Liver (tissue), 9 donors: ENCODE data around the gene HGFAC. TPM values are rescaled to one million over a fixed set of nuclear protein-coding genes. Genes with fewer than 3 reads are reported as not detected.

Source experiments
- DNase-seq: peaks from one replicate; pipeline ENCODE4 v3.0.0-alpha.2; 2017; ENCODE audit warnings: low spot score
- H3K27ac ChIP-seq, 2 donors: one replicate each; pipeline ENCODE4 v1.7.0; 2013; ENCODE audit warnings: inconsistent platforms in 2 of 2, low read length in 2 of 2, control low read depth in 1 of 2, low read depth in 1 of 2, mild to moderate bottlenecking in 1 of 2
- H3K27me3 ChIP-seq, 4 donors: one replicate each; pipeline versions ENCODE4 v1.6.1 to v1.7.0; 2013; ENCODE audit warnings: low read length in 3 of 4, inconsistent platforms in 1 of 4, mild to moderate bottlenecking in 1 of 4, moderate library complexity in 1 of 4; ENCODE audit not compliant: control insufficient read depth in 4 of 4, insufficient read depth in 4 of 4
- H3K36me3 ChIP-seq, 4 donors: one replicate each; pipeline versions ENCODE4 v1.6.1 to v1.7.0; 2013; ENCODE audit warnings: low read length in 3 of 4, mild to moderate bottlenecking in 3 of 4, low read depth in 1 of 4, moderate library complexity in 1 of 4; ENCODE audit not compliant: control insufficient read depth in 4 of 4, insufficient read depth in 3 of 4
- H3K4me1 ChIP-seq, 4 donors: one replicate each; pipeline versions ENCODE4 v1.6.1 to v1.7.0; 2013; ENCODE audit warnings: low read length in 3 of 4, mild to moderate bottlenecking in 3 of 4, moderate library complexity in 1 of 4; ENCODE audit not compliant: control insufficient read depth in 4 of 4, insufficient read depth in 4 of 4
- H3K4me3 ChIP-seq, 3 donors: one replicate each; pipeline versions ENCODE4 v1.6.1 to v1.7.0; 2013; ENCODE audit warnings: low read length in 3 of 3, control low read depth in 1 of 3, low read depth in 1 of 3, mild to moderate bottlenecking in 1 of 3
- H3K9ac ChIP-seq, 2 donors: one replicate each; pipeline ENCODE4 v1.7.0; 2013; ENCODE audit warnings: low read length in 2 of 2, mild to moderate bottlenecking in 2 of 2, moderate library complexity in 2 of 2, control low read depth in 1 of 2, low read depth in 1 of 2
- H3K9me3 ChIP-seq, 4 donors: one replicate each; pipeline versions ENCODE4 v1.6.1 to v1.7.0; 2013; ENCODE audit warnings: low read length in 3 of 4; ENCODE audit not compliant: control insufficient read depth in 4 of 4
- EGR1 ChIP-seq, 2 donors: IDR thresholded peaks; 2 replicates each; pipeline ENCODE4 v1.6.1; 2016 to 2018; ENCODE audit warnings: antibody characterized with exemption in 2 of 2, low read depth in 2 of 2
- FOXA1 ChIP-seq: IDR thresholded peaks from 2 replicates; pipeline ENCODE4 v1.6.1; 2016; ENCODE audit warnings: antibody characterized with exemption
- FOXA2 ChIP-seq: IDR thresholded peaks from 2 replicates; pipeline ENCODE4 v1.6.1; 2016; ENCODE audit warnings: antibody characterized with exemption
- GABPA ChIP-seq, 2 donors: IDR thresholded peaks in 1 of 2; conservative IDR thresholded peaks in 1 of 2; 2 replicates each; pipeline ENCODE4 v1.6.1; 2016; ENCODE audit warnings: antibody characterized with exemption in 2 of 2, mild to moderate bottlenecking in 1 of 2, moderate library complexity in 1 of 2
- HNF4A ChIP-seq, 2 donors: conservative IDR thresholded peaks; 2 replicates each; pipeline ENCODE4 v1.6.1; 2016; ENCODE audit warnings: antibody characterized with exemption in 2 of 2, mild to moderate bottlenecking in 2 of 2
- HNF4G ChIP-seq: IDR thresholded peaks from 2 replicates; pipeline ENCODE4 v1.6.1; 2016; ENCODE audit warnings: antibody characterized with exemption
- JUND ChIP-seq, 2 donors: IDR thresholded peaks; 2 replicates each; pipeline ENCODE4 v1.6.1; 2016; ENCODE audit warnings: antibody characterized with exemption in 2 of 2
- NR2F2 ChIP-seq: IDR thresholded peaks from 2 replicates; pipeline ENCODE4 v1.6.1; 2016; ENCODE audit warnings: antibody characterized with exemption
- RAD21 ChIP-seq, 2 donors: IDR thresholded peaks; 2 replicates each; pipeline ENCODE4 v1.6.1; 2016; ENCODE audit warnings: antibody characterized with exemption in 2 of 2, mild to moderate bottlenecking in 2 of 2
- RXRA ChIP-seq, 2 donors: IDR thresholded peaks; 2 replicates each; pipeline ENCODE4 v1.6.1; 2017 to 2018; ENCODE audit warnings: antibody characterized with exemption in 2 of 2, mild to moderate bottlenecking in 1 of 2
- SP1 ChIP-seq: IDR thresholded peaks from 2 replicates; pipeline ENCODE4 v1.6.1; 2018; ENCODE audit warnings: antibody characterized with exemption, mild to moderate bottlenecking
- TAF1 ChIP-seq: conservative IDR thresholded peaks from 2 replicates; pipeline ENCODE4 v1.6.1; 2016; ENCODE audit warnings: antibody characterized with exemption, mild to moderate bottlenecking
- YY1 ChIP-seq: IDR thresholded peaks from 2 replicates; pipeline ENCODE4 v1.6.1; 2016; ENCODE audit warnings: antibody characterized with exemption, mild to moderate bottlenecking
- WGBS: extraction: QIAGEN DNeasy Blood & Tissue Kit; methylation state at CpG from one replicate; pipeline ENCODE4 v1.1.7; 2013; 5-methylcytosine and 5-hydroxymethylcytosine counted together
- polyA plus RNA-seq, 2 donors: library from polyadenylated mRNA; stranded (reverse) in 1 of 2; unstranded in 1 of 2; fragments of 200-250 nt in 1 of 2; fragments of >200 nt in 1 of 2; fragmentation: Nextera tagmentation in 1 of 2; extraction: Ambion mirVana in 1 of 2; gene quantifications; one replicate each; pipeline versions ENCODE4 v1.2.1 to v1.2.3, GENCODE V29; 2013 to 2015
- total RNA-seq, 2 donors: library from RNA; depleted of rRNA; stranded (reverse); fragments of >200 nt; gene quantifications; one replicate each; pipeline ENCODE4 v1.2.3, GENCODE V29; 2014
- TF ChIP-seq, protein P1 (sequence below): IDR thresholded peaks from 2 replicates; pipeline ENCODE4 v1.6.1; 2016; ENCODE audit warnings: antibody characterized with exemption, mild to moderate bottlenecking
- TF ChIP-seq, protein P2 (sequence below): IDR thresholded peaks from 2 replicates; pipeline ENCODE4 v1.6.1; 2016; ENCODE audit warnings: antibody characterized with exemption
- TF ChIP-seq, protein P3 (sequence below): IDR thresholded peaks from 2 replicates; pipeline ENCODE4 v1.6.1; 2016; ENCODE audit warnings: antibody characterized with exemption
- TF ChIP-seq, protein P4 (sequence below): IDR thresholded peaks from 2 replicates; pipeline ENCODE4 v1.6.1; 2016; ENCODE audit warnings: antibody characterized with exemption
- TF ChIP-seq, protein P5 (sequence below): fragments of 150-350 bp; IDR thresholded peaks from 2 replicates; pipeline ENCODE4 v1.5.1; 2017; ENCODE audit warnings: improper control_type of control experiment, low read depth, low read length; ENCODE audit not compliant: missing input control
- donor health status: healthy.
- donor health status: healthy.
- donor health status: healthy.
- donor health status: healthy.
- donor health status: healthy.

HGFAC gene
- total and polyA plus RNA-seq, 4 donors, result 23.3 to 133 (median 82.7) TPM

DNA sequence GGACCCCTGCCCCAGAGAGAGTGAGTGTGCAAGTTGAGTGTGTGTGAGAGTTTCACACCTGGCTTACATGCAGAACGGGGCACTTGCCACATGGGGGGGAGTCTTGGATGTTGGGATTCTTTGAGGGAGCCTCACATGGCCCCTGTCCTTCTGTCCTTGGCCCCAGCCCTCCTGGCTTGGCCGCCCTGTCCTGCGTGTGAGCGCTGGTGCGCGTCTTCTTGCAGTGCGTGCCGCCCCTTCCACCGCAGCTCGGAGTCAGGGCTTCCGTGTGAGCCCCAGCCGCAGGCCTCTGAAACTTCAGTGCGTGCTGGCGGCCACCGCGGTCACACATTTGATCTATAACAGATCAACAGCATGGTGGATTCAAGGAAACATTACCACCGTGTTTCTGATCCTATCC, 30.1 kb upstream of the HGFAC start:
- Histone ChIP-seq H3K4me3 (no peak overlapping the region), H3K27ac (no peak overlapping the region), H3K27me3 (no peaks in the 10 kb centered on the region), H3K4me1 (peaks cover 11 to 40% (median 36%) of the 10 kb centered on the region in 4 donors), H3K9me3 (no peaks in the 10 kb centered on the region), H3K36me3 (peaks cover 2 to 12% (median 5%) of the 10 kb centered on the region in 4 donors), H3K9ac (no peak overlapping the region)
- DNase-seq, result no peak
- no peak for TF ChIP-seq FOXA2
- no peak for TF ChIP-seq SP1
- TF ChIP-seq TAF1, result no peak
- TF ChIP-seq HNF4A (conservative IDR thresholded peaks at IDR 0.05), result no peak
- no peak for TF ChIP-seq NR2F2
- TF ChIP-seq, protein P1, sequence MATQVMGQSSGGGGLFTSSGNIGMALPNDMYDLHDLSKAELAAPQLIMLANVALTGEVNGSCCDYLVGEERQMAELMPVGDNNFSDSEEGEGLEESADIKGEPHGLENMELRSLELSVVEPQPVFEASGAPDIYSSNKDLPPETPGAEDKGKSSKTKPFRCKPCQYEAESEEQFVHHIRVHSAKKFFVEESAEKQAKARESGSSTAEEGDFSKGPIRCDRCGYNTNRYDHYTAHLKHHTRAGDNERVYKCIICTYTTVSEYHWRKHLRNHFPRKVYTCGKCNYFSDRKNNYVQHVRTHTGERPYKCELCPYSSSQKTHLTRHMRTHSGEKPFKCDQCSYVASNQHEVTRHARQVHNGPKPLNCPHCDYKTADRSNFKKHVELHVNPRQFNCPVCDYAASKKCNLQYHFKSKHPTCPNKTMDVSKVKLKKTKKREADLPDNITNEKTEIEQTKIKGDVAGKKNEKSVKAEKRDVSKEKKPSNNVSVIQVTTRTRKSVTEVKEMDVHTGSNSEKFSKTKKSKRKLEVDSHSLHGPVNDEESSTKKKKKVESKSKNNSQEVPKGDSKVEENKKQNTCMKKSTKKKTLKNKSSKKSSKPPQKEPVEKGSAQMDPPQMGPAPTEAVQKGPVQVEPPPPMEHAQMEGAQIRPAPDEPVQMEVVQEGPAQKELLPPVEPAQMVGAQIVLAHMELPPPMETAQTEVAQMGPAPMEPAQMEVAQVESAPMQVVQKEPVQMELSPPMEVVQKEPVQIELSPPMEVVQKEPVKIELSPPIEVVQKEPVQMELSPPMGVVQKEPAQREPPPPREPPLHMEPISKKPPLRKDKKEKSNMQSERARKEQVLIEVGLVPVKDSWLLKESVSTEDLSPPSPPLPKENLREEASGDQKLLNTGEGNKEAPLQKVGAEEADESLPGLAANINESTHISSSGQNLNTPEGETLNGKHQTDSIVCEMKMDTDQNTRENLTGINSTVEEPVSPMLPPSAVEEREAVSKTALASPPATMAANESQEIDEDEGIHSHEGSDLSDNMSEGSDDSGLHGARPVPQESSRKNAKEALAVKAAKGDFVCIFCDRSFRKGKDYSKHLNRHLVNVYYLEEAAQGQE, result no peak
- TF ChIP-seq EGR1 (IDR thresholded peaks at IDR 0.05; ENCODE audit: low read depth in 2 of 2), result no peak
- TF ChIP-seq, protein P2, sequence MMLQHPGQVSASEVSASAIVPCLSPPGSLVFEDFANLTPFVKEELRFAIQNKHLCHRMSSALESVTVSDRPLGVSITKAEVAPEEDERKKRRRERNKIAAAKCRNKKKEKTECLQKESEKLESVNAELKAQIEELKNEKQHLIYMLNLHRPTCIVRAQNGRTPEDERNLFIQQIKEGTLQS, result no peak
- no peak for TF ChIP-seq YY1
- no peak for TF ChIP-seq RXRA (IDR thresholded peaks at IDR 0.05)
- no peak for TF ChIP-seq JUND (IDR thresholded peaks at IDR 0.05)
- TF ChIP-seq RAD21 (IDR thresholded peaks at IDR 0.05), result no peak
- no peak for TF ChIP-seq GABPA (IDR thresholded peaks at IDR 0.05 in 1 of 2, conservative IDR thresholded peaks at IDR 0.05 in 1 of 2)
- TF ChIP-seq FOXA1, result no peak
- TF ChIP-seq, protein P3, sequence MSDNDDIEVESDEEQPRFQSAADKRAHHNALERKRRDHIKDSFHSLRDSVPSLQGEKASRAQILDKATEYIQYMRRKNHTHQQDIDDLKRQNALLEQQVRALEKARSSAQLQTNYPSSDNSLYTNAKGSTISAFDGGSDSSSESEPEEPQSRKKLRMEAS, result no peak
- TF ChIP-seq, protein P4, sequence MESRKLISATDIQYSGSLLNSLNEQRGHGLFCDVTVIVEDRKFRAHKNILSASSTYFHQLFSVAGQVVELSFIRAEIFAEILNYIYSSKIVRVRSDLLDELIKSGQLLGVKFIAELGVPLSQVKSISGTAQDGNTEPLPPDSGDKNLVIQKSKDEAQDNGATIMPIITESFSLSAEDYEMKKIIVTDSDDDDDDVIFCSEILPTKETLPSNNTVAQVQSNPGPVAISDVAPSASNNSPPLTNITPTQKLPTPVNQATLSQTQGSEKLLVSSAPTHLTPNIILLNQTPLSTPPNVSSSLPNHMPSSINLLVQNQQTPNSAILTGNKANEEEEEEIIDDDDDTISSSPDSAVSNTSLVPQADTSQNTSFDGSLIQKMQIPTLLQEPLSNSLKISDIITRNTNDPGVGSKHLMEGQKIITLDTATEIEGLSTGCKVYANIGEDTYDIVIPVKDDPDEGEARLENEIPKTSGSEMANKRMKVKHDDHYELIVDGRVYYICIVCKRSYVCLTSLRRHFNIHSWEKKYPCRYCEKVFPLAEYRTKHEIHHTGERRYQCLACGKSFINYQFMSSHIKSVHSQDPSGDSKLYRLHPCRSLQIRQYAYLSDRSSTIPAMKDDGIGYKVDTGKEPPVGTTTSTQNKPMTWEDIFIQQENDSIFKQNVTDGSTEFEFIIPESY, result no peak
- TF ChIP-seq, protein P5, sequence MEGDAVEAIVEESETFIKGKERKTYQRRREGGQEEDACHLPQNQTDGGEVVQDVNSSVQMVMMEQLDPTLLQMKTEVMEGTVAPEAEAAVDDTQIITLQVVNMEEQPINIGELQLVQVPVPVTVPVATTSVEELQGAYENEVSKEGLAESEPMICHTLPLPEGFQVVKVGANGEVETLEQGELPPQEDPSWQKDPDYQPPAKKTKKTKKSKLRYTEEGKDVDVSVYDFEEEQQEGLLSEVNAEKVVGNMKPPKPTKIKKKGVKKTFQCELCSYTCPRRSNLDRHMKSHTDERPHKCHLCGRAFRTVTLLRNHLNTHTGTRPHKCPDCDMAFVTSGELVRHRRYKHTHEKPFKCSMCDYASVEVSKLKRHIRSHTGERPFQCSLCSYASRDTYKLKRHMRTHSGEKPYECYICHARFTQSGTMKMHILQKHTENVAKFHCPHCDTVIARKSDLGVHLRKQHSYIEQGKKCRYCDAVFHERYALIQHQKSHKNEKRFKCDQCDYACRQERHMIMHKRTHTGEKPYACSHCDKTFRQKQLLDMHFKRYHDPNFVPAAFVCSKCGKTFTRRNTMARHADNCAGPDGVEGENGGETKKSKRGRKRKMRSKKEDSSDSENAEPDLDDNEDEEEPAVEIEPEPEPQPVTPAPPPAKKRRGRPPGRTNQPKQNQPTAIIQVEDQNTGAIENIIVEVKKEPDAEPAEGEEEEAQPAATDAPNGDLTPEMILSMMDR, result no peak
- no peak for TF ChIP-seq HNF4G
- 91% methylated on average over 17 of the region's 17 CpGs for WGBS
